Right lung (tissue), 10 donors: Measurements from ENCODE around the gene CD19. TPM values are rescaled to one million over a fixed set of nuclear protein-coding genes. Genes with fewer than 3 reads are reported as not detected.
"Not testable (repeated sequence)": the region's sequence is repeated elsewhere in the genome, so short reads cannot be mapped to it uniquely, and the experiment has no call there.

Experiments used
- DNase-seq, 2 donors: peaks; one replicate each; pipeline ENCODE4 v3.0.0-alpha.2; 2013
- long read RNA-seq, 8 donors: transcript quantifications; one replicate each; lab custom pipeline, GENCODE V29; 2026
- polyA plus RNA-seq, 5 donors: library from polyadenylated mRNA; unstranded; fragments of 120-200 nt; gene quantifications; one replicate each; pipeline versions ENCODE4 v1.2.1 to v1.2.3, GENCODE V29; 2013; ENCODE audit warnings: inconsistent platforms in 1 of 5, low replicate concordance in 1 of 5; ENCODE audit not compliant: insufficient read length in 5 of 5, insufficient read depth in 1 of 5

Gene CD19
- polyA plus RNA-seq, result 1 to 10 TPM in 1 of 5 donors, under 1 TPM in 4; 0.51 to 1.0 (median 0.62) TPM
- long read RNA-seq, donor 1, result 0 reads
- long read RNA-seq, donor 2, result 0 reads
- long read RNA-seq, donor 3, partial matches to known transcripts, result 0 of 1 reads
- long read RNA-seq, donor 3, other reads (novel, unspliced or antisense), result 0 of 1 reads
- long read RNA-seq, donor 4, result 0 reads
- long read RNA-seq, donor 5, result 0 reads
- long read RNA-seq, donor 6, result 0 reads
- long read RNA-seq, donor 7, result 0 reads
- long read RNA-seq, donor 8, result 0 reads

DNA sequence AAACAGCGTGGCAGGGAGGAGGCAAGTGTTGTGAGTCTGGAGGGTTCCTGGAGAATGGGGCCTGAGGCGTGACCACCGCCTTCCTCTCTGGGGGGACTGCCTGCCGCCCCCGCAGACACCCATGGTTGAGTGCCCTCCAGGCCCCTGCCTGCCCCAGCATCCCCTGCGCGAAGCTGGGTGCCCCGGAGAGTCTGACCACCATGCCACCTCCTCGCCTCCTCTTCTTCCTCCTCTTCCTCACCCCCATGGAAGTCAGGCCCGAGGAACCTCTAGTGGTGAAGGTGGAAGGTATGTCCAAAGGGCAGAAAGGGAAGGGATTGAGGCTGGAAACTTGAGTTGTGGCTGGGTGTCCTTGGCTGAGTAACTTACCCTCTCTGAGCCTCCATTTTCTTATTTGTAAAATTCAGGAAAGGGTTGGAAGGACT, at the start of gene CD19:
CD19 (plus strand) TSS at position 171 of the 425 bp plus-strand sequence; CDS start at position 201, 30 bp downstream.
- no peak for DNase-seq

DNA sequence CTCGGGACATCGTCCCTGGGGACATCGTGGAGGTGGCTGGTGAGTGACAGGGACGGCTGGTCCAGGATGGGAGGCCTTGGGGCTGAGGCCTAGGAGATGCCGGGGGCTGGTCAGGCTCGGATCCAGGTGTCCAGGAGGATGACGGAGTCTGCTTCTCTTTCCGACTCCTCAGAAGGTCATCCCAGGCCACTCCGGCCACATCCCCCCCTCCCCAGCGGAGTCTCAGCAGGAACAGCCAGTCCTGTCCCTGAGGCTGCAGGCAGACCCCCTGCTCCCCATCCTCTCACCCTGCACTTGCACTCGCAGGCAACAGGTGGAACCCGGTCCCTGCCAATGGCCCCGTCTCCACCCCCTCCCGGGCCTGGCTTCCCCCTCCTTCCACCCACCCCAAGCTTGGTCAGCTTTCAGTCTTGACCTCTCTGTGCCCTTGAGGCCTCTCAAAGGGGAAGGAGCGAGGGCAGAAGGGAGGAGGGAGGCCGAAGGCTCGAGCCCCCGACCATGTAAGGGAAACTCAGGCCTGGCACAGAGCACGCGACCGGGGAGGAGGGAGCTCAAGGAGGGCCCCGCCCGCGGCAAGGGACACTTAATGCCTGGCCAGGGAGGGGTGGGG, 49.1 kb upstream of the CD19 start:
- no peak for DNase-seq

- DNase-seq, result no peak
Observed at GRCh38 chr16:28883221-28883996, 48.4 kb upstream of the CD19 start.

GRCh38 chr16:28884045-28884444, 47.7 kb upstream of the CD19 start:
- DNase-seq, result no peak

- no peak for DNase-seq
Observed at GRCh38 chr16:28886945-28887344, 44.8 kb upstream of the CD19 start.

DNA sequence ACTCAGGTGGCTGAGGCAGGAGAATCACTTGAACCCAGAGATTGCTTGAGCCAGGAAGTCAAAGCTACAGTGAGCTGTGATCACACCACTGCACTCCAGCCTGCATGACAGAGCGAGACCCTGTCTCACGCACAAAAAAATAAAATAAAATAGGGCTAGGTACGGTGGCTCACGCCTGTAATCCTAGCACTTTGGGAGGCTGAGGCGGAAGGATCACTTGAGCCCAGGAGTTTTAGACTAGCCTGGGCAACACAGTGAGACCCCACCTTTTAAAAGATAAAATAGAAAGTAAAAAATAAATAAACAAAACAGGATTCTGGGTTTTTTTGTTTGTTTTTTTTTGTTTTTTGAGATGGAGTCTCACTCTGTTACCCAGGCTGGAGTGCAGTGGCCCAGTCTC, 41.4 kb upstream of the CD19 start:
- not testable (repeated sequence) for DNase-seq

DNA sequence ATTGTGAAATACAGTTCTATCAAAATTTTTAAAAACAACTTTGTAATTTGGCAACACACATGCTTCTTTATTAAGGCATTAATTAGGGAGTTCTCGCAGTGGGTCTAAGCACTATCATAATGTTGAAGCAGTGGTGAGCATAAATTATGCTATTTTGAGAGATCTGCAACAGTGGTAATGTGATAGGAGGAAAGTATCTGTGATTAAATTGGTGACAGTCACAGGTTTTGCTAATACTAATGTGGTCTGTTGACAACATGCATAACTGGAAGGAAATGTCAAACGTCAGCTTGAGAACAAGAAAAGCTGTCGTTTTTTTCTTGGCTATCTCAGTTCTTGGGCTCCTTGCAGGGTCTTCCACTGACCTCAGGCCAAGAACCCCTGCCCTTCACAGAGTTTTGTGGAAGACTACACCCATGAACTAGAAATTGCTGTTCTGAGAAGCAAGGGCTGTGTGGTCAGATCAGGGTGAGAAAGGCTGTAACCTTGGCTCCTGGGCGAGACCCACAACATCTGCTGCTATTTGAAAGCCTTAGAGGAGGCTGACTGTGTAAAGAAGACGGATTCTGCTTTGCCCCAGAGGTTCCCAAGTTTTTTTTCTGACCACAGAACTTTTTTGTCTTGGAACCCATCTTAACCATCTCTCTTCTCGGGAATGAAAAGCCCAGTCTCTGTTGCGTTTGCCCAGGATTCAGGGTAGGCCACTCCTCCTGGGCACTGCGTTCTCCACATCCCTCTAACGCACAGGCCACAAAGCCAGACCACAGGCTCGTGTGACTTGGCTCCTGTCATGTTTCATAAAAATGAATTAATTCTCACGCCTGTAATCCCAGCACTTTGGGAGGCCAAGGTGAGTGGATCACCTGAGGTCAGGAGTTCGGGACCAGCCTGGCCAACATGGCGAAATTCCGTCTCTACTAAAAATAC, 39.5 kb upstream of the CD19 start:
- DNase-seq, result no peak

GRCh38 chr16:28893291-28893690, 38.5 kb upstream of the CD19 start:
- no peak for DNase-seq

DNA sequence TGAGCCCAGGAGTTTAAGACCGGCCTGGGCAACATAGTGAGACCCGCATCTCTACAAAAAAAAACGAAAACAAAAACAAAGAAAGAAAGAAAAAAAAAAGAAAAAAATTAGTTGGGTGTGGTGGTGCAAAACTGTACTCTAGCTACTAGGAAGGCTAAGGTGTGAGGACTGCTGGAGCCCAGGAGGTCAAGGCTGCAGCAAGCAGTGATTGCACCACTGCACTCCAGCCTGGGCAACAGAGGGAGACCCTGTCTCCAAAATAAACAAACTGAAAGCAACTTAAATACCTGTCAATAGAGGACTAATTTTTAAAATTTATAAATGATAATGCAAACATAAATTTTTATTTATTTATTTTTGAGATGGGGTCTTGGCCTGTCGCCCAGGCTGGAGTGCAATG, 36.2 kb upstream of the CD19 start:
- DNase-seq, result no peak

GRCh38 chr16:28897826-28898225, 33.9 kb upstream of the CD19 start:
- DNase-seq, result no peak

- DNase-seq, result no peak
Observed at GRCh38 chr16:28898266-28898665, 33.5 kb upstream of the CD19 start.

DNA sequence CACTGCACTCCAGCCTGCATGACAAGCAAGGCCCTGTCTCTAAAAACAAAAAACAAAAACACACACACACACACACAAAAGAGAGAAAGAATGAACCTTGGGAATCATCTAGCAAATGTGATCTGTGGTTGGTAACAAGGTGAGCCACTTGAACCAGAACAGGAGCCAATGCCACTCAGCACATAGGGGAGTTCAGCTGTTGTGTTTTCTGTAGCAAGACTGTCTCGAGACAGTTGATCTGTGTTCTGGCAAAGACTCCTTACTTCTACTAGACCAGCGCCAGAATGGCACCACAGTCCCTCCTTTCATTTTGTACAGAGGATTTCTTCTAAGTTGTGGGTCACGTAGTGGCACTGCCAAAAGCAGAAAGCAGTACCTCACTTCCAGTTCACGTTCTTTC, 32.8 kb upstream of the CD19 start:
- DNase-seq, result no peak

DNA sequence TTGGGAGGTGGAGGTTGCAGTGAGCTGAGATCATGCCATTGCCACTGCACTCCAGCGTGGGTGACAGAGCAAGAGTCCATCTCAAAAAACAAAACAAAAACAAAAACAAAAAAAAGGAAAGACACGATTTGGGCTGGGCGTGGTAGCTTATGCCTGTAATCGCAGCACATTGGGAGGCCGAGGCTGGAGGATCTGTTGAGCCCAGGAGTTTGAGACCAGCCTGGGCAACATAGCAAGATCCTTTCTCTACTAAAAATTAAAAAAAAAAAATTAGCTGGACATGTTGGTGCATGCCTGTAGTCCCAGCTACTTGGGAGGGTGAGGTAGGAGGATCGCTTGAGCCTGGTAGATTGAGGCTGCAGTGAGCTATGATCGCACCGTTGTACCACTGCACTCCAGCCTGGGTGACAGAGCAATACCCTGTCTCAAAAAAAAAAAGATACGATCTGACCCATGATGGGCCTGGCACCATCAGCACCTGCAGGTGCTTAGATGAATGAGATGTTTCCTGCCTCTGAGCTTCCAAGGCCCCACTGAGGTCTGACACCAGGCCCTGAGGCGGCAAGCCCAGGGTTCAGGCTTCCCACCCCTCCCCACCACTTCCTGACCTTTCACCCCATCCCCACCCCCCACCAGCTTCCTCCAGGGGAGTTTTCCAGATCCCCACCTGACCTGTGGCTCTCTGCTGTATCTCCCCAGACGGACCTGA, 31.7 kb upstream of the CD19 start:
- DNase-seq, result no peak

GRCh38 chr16:28900601-28901000, 31.2 kb upstream of the CD19 start:
- DNase-seq, result no peak

GRCh38 chr16:28901862-28902261, 29.9 kb upstream of the CD19 start:
- no peak for DNase-seq

DNA sequence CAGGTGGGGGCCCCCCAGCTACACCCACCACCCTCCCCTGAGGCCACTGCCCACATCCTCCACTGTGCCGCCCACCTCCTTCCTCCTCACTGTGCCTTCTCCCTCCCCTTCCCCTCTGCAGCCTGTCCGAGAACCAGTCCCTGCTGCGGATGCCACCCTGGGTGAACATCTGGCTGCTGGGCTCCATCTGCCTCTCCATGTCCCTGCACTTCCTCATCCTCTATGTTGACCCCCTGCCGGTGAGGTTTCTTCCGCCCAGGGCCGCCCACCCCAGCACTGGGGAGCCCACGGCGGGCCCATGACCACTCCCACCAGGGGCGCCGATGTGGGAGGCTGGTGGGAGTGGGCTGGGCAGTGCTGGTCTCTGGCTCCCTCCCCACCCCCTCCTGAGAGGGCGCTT, 28.9 kb upstream of the CD19 start:
- DNase-seq, result no peak

- DNase-seq, result no peak
Observed at GRCh38 chr16:28903344-28904042, 28.3 kb upstream of the CD19 start.

- no peak for DNase-seq
Observed at GRCh38 chr16:28904363-28904762, 27.4 kb upstream of the CD19 start.

DNA sequence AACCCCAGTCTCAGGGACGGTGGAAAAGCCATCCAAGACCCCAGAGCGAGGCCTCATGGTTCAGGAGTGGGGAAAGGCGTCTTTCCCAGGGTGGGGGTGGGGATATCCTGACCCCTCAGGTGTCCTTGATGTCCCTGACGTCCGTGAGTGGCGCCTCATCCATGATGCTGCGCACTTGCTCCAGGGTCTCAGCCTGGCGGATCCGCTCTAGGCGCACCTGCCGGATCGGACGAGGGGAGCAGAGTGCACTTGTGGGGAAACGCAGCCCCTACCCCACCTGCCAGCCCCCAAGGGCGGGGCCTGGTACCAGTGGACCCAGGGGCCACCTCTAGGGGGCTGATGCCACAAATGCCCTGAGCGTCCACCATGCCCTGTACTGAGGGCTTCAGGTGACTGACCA, 26.9 kb upstream of the CD19 start:
- DNase-seq, result no peak

GRCh38 chr16:28905229-28905754, 26.5 kb upstream of the CD19 start:
- no peak for DNase-seq
